K562 (cell line): ENCODE results near the gene TM7SF2. TPM values are rescaled to one million over a fixed set of nuclear protein-coding genes. Genes with fewer than 3 reads are reported as not detected.

Source experiments
- CHCHD3 ChIP-seq: fragments of 250-450 bp; sonication (Bioruptor Pico); IDR thresholded peaks from 2 replicates; pipeline ENCODE4 v2.1.2; 2022; ENCODE audit warnings: mild to moderate bottlenecking
- EGR1 ChIP-seq: fragments of 450-650 bp; conservative IDR thresholded peaks from 2 replicates; pipeline ENCODE4 v1.6.1; 2017; ENCODE audit warnings: mild to moderate bottlenecking
- EP400 ChIP-seq: fragments of 450-650 bp; IDR thresholded peaks from 2 replicates; pipeline ENCODE4 v1.6.1; 2017; ENCODE audit warnings: antibody characterized with exemption, mild to moderate bottlenecking, moderate library complexity
- HCFC1 ChIP-seq: IDR thresholded peaks from 2 replicates; pipeline ENCODE4 v1.6.1; 2012; ENCODE audit warnings: low read depth, low read length, improper control_type of control experiment
- KDM4B ChIP-seq, 2 experiments: fragments of 450-650 bp in 1 of 2; sonication (generic) in 1 of 2; IDR thresholded peaks; 2 replicates each; pipeline ENCODE4 v1.6.1; 2016 to 2017; ENCODE audit warnings: borderline replicate concordance in 2 of 2, antibody characterized with exemption in 1 of 2, low read depth in 1 of 2, mild to moderate bottlenecking in 1 of 2
- MYC ChIP-seq, 2 experiments: fragments of 250-450 bp in 1 of 2; sonication (Bioruptor Pico) in 1 of 2; IDR thresholded peaks; 2 replicates each; pipeline versions ENCODE4 v1.5.1 to v1.6.1; 2012 to 2021; ENCODE audit warnings: low read depth in 2 of 2, borderline replicate concordance in 1 of 2, improper control_type of control experiment in 1 of 2, low read length in 1 of 2, mild to moderate bottlenecking in 1 of 2, moderate library complexity in 1 of 2
- RNF2 ChIP-seq: sonication (generic); IDR thresholded peaks from 2 replicates; pipeline ENCODE4 v1.6.1; 2016
- SRF ChIP-seq, 2 experiments: fragments of 250-450, 450-650 bp in 1 of 2; sonication (Bioruptor Pico) in 1 of 2; sonication (generic) in 1 of 2; formaldehyde crosslinking; IDR thresholded peaks; 2 replicates each; pipeline versions ENCODE4 v1.5.0 to v1.5.1; 2020 to 2022; ENCODE audit warnings: mild to moderate bottlenecking in 1 of 2, missing genetic modification reagents in 1 of 2
- TBP ChIP-seq: optimal IDR thresholded peaks from 2 replicates; pipeline ENCODE3; 2011; ENCODE audit warnings: low read depth, low read length, improper control_type of control experiment
- ZFX ChIP-seq: sonication (generic); formaldehyde crosslinking; IDR thresholded peaks from 2 replicates; pipeline ENCODE4 v1.8.0; 2022; ENCODE audit warnings: mild to moderate bottlenecking, missing genetic modification reagents, moderate library complexity
- ZKSCAN1 ChIP-seq: fragments of 150-350 bp; IDR thresholded peaks from 2 replicates; pipeline ENCODE4 v1.6.1; 2016; ENCODE audit warnings: low read depth, low read length
- ZNF121 ChIP-seq: sonication (generic); formaldehyde crosslinking; conservative IDR thresholded peaks from 2 replicates; pipeline ENCODE4 v1.8.0; 2022; ENCODE audit warnings: missing genetic modification reagents
- polyA plus RNA-seq, 8 experiments: library from polyadenylated mRNA; depleted of rRNA in 4 of 8; stranded (reverse) in 5 of 8; unstranded in 3 of 8; fragments of >200 nt; fragmentation: Nextera tagmentation in 2 of 8; fragmentation: Illumina TruSeq in 1 of 8; extraction: Ambion mirVana in 2 of 8; extraction: Trizol in 1 of 8; gene quantifications; 2 replicates each; pipeline versions ENCODE4 v1.2.1 to v1.2.3, GENCODE V29; 2011 to 2014; ENCODE audit warnings: inconsistent platforms in 1 of 8, missing spikeins in 1 of 8
- total RNA-seq, 7 experiments: library from RNA; depleted of rRNA in 6 of 7; stranded (reverse); fragments of >200 nt in 6 of 7; fragmentation: Illumina TruSeq in 2 of 7; extraction: Trizol in 2 of 7; gene quantifications; 2 replicates each; pipeline versions ENCODE4 v1.2.1 to v1.2.3, GENCODE V29; 2011 to 2021; ENCODE audit warnings: low replicate concordance in 1 of 7
- TF ChIP-seq, protein P1 (sequence below), 2 experiments: fragments of 150-350 bp in 1 of 2; IDR thresholded peaks; 2 replicates each; pipeline ENCODE4 v1.6.1; 2012 to 2016; ENCODE audit warnings: low read depth in 2 of 2, low read length in 2 of 2, mild to moderate bottlenecking in 1 of 2, moderate library complexity in 1 of 2
- TF ChIP-seq, protein P2 (sequence below), 2 experiments: IDR thresholded peaks; 2 replicates each; pipeline ENCODE4 v1.6.1; 2011; ENCODE audit warnings: borderline replicate concordance in 1 of 2, control low read depth in 1 of 2, low read depth in 1 of 2, low read length in 1 of 2, mild to moderate bottlenecking in 1 of 2, mixed read lengths in 1 of 2, moderate library complexity in 1 of 2; ENCODE audit not compliant: insufficient read depth in 1 of 2, insufficient read length in 1 of 2, poor library complexity in 1 of 2, severe bottlenecking in 1 of 2; ENCODE audit errors: extremely low read depth in 1 of 2
- TF ChIP-seq, protein P3 (sequence below): fragments of 450-650 bp; formaldehyde crosslinking; IDR thresholded peaks from 2 replicates; pipeline ENCODE4 v1.4.0; 2020; ENCODE audit warnings: mild to moderate bottlenecking, moderate library complexity
- TF ChIP-seq, protein P4 (sequence below), 2 experiments: IDR thresholded peaks in 1 of 2; conservative IDR thresholded peaks in 1 of 2; 2 replicates each; pipeline ENCODE4 v1.6.1; 2016; ENCODE audit warnings: low read depth in 2 of 2, mild to moderate bottlenecking in 1 of 2, missing compliant biosample characterization in 1 of 2, missing genetic modification characterization in 1 of 2, moderate library complexity in 1 of 2

The TM7SF2 gene
- total and polyA plus RNA-seq, 9 of the 15 experiments (the other 6 are each of a cell fraction or from before 2014, with no cell fraction given) = 1.2 to 22.0 (median 14.3) TPM

DNA sequence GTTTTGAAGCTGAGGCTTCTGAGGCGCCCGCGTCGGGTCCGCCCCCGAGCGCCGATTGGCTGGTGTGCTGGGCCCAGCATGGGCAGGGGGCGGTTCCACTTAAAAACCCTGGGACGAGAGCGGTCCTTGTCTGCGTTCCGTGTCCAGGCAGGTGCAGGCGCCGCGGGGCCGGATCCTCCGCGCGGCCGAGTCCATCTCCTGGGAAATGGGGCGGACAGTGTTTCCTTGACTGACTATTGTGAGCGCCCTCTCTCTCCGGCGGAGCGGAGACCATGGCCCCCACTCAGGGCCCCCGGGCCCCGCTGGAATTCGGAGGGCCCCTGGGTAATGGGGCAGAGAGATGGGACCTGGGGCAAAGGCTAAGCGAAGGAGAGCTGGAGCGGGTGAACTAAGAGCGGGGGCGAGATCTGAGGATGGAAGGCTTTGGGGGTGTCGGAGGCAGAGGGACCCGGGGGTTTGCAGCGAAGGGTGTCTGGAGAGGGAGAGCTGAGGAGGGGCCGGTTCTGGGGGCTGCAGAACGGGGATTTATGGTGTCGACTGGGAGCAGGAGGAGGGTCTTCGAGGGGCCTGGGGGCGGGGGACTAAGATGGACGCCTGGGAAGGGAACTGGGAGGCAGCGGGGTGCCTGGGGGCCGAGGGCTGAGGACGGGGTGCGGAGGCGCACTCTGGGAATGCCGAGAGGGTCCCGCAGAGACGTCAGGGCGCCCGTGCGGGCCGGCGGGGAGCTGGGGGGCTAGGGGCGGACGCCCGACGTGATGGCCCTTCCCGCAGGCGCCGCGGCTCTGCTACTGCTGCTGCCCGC is at the start of gene TM7SF2 (continued):
- TF ChIP-seq KDM4B (IDR thresholded peaks at IDR 0.05; ENCODE audit: borderline replicate concordance in 2 of 2, low read depth in 1 of 2) = 0 out of 4 replicates have a peak, but pooled peaks of 1 of the 2 experiments have one; percentile 15
- TF ChIP-seq RNF2 = no peak
- TF ChIP-seq HCFC1 = peak; percentile 29
- TF ChIP-seq ZFX (CRISPR knock-in tag) = no peak
- TF ChIP-seq ZKSCAN1 = no peak
- TF ChIP-seq, protein P1, sequence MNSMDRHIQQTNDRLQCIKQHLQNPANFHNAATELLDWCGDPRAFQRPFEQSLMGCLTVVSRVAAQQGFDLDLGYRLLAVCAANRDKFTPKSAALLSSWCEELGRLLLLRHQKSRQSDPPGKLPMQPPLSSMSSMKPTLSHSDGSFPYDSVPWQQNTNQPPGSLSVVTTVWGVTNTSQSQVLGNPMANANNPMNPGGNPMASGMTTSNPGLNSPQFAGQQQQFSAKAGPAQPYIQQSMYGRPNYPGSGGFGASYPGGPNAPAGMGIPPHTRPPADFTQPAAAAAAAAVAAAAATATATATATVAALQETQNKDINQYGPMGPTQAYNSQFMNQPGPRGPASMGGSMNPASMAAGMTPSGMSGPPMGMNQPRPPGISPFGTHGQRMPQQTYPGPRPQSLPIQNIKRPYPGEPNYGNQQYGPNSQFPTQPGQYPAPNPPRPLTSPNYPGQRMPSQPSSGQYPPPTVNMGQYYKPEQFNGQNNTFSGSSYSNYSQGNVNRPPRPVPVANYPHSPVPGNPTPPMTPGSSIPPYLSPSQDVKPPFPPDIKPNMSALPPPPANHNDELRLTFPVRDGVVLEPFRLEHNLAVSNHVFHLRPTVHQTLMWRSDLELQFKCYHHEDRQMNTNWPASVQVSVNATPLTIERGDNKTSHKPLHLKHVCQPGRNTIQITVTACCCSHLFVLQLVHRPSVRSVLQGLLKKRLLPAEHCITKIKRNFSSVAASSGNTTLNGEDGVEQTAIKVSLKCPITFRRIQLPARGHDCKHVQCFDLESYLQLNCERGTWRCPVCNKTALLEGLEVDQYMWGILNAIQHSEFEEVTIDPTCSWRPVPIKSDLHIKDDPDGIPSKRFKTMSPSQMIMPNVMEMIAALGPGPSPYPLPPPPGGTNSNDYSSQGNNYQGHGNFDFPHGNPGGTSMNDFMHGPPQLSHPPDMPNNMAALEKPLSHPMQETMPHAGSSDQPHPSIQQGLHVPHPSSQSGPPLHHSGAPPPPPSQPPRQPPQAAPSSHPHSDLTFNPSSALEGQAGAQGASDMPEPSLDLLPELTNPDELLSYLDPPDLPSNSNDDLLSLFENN (IDR thresholded peaks at IDR 0.05; ENCODE audit: low read depth in 2 of 2, low read length in 2 of 2) = peak in 1 of 2 experiments; percentile 65; a peak in 2 of 4 replicates
- TF ChIP-seq, protein P2, sequence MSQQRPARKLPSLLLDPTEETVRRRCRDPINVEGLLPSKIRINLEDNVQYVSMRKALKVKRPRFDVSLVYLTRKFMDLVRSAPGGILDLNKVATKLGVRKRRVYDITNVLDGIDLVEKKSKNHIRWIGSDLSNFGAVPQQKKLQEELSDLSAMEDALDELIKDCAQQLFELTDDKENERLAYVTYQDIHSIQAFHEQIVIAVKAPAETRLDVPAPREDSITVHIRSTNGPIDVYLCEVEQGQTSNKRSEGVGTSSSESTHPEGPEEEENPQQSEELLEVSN (IDR thresholded peaks at IDR 0.05; ENCODE audit: borderline replicate concordance in 1 of 2, extremely low read depth in 1 of 2, insufficient read depth in 1 of 2, insufficient read length in 1 of 2, low read depth in 1 of 2, low read length in 1 of 2, poor library complexity in 1 of 2, severe bottlenecking in 1 of 2) = peak in 1 of 2 experiments; percentile 43
- no peak for TF ChIP-seq CHCHD3 (CRISPR knock-in tag)
- TF ChIP-seq ZNF121 = no peak
- 0 out of 2 replicates have a peak, but pooled peaks have one; percentile 6 for TF ChIP-seq EP400
- TF ChIP-seq, protein P3, sequence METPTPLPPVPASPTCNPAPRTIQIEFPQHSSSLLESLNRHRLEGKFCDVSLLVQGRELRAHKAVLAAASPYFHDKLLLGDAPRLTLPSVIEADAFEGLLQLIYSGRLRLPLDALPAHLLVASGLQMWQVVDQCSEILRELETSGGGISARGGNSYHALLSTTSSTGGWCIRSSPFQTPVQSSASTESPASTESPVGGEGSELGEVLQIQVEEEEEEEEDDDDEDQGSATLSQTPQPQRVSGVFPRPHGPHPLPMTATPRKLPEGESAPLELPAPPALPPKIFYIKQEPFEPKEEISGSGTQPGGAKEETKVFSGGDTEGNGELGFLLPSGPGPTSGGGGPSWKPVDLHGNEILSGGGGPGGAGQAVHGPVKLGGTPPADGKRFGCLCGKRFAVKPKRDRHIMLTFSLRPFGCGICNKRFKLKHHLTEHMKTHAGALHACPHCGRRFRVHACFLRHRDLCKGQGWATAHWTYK (CRISPR knock-in tag) = 0 out of 2 replicates have a peak, but pooled peaks have one; percentile 15
- peak in 1 of 2 experiments; percentile 74; a peak in 1 of 4 replicates for TF ChIP-seq SRF (CRISPR knock-in tag; IDR thresholded peaks at IDR 0.05)
- TF ChIP-seq, protein P4, sequence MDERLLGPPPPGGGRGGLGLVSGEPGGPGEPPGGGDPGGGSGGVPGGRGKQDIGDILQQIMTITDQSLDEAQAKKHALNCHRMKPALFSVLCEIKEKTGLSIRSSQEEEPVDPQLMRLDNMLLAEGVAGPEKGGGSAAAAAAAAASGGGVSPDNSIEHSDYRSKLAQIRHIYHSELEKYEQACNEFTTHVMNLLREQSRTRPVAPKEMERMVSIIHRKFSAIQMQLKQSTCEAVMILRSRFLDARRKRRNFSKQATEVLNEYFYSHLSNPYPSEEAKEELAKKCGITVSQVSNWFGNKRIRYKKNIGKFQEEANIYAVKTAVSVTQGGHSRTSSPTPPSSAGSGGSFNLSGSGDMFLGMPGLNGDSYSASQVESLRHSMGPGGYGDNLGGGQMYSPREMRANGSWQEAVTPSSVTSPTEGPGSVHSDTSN (CRISPR knock-in tag; IDR thresholded peaks at IDR 0.05; ENCODE audit: low read depth) = no peak
- TF ChIP-seq, protein P4 (tag; conservative IDR thresholded peaks at IDR 0.05; ENCODE audit: low read depth) = no peak
- TF ChIP-seq EGR1 = peak; percentile 67
- no peak for TF ChIP-seq MYC (IDR thresholded peaks at IDR 0.05; ENCODE audit: low read depth, low read length)
- TF ChIP-seq MYC (CRISPR knock-in tag; IDR thresholded peaks at IDR 0.05; ENCODE audit: borderline replicate concordance, low read depth) = peak; percentile 87; the same call in 1 of the 2 replicates
- TF ChIP-seq TBP = peak; percentile 92
